ENCODE measurements around the gene ALDH7A1.
"Not testable (repeated sequence)": the region's sequence is repeated elsewhere in the genome, so short reads cannot be mapped to it uniquely, and the experiment has no call there.

The ALDH7A1 gene

GRCh38 chr5:126628102-126628501, 33.1 kb upstream of the ALDH7A1 start:
- TF ChIP-seq CTCF (IDR thresholded peaks at IDR 0.05; ENCODE audit: low read depth, low read length, poor library complexity, severe bottlenecking) (no peak), EZH2phosphoT487 (IDR thresholded peaks at IDR 0.05; ENCODE audit: borderline replicate concordance, low read length) (no peak)
- Histone ChIP-seq H3K4me1 (ENCODE audit: control insufficient read depth, low read length) (no peaks in the 10 kb centered on the region), H4K20me1 (ENCODE audit: control insufficient read depth, insufficient read depth, low read depth, low read length) (no peaks in the 10 kb centered on the region), H3K79me2 (ENCODE audit: control insufficient read depth, low read length) (no peaks in the 10 kb centered on the region), H3K36me3 (ENCODE audit: control insufficient read depth, low read length) (peaks cover 23% of the 10 kb centered on the region), H3K4me3 (ENCODE audit: low read length) (no peak overlapping the region), H3K27ac (ENCODE audit: low read depth, low read length) (no peak overlapping the region), H3K9me2 (replicated peaks; ENCODE audit: control insufficient read depth, low read length) (no peaks in the 10 kb centered on the region), H3K9me3 (ENCODE audit: control insufficient read depth, insufficient read depth, low read length) (no peaks in the 10 kb centered on the region), H3K27me3 (ENCODE audit: control insufficient read depth, low read length) (no peaks in the 10 kb centered on the region), H3F3A (ENCODE audit: control insufficient read depth, insufficient read depth) (peaks cover 3% of the 10 kb centered on the region; the same call in 1 of the 2 replicates), H3K4me2 (ENCODE audit: low read length) (no peak overlapping the region)

- no peaks in the 10 kb centered on the region; the same call in 1 of the 2 replicates for H4K20me1 ChIP-seq (ENCODE audit: control insufficient read depth, insufficient read depth, low read depth, low read length)
- no peak overlapping the region for H3K4me2 ChIP-seq (ENCODE audit: low read length)
- TF ChIP-seq CTCF (IDR thresholded peaks at IDR 0.05; ENCODE audit: low read depth, low read length, poor library complexity, severe bottlenecking) = no peak
- TF ChIP-seq EZH2phosphoT487 (IDR thresholded peaks at IDR 0.05; ENCODE audit: borderline replicate concordance, low read length) = no peak
- no peaks in the 10 kb centered on the region for H3K9me3 ChIP-seq (ENCODE audit: control insufficient read depth, insufficient read depth, low read length)
- H3K4me3 ChIP-seq (ENCODE audit: low read length) = no peak overlapping the region
- peaks cover 47% of the 10 kb centered on the region for H3K36me3 ChIP-seq (ENCODE audit: control insufficient read depth, low read length)
- H3F3A ChIP-seq (ENCODE audit: control insufficient read depth, insufficient read depth) = peaks cover 3% of the 10 kb centered on the region; the same call in 1 of the 2 replicates
- H3K27me3 ChIP-seq (ENCODE audit: control insufficient read depth, low read length) = no peaks in the 10 kb centered on the region
- H3K27ac ChIP-seq (ENCODE audit: low read depth, low read length) = no peak overlapping the region
- H3K4me1 ChIP-seq (ENCODE audit: control insufficient read depth, low read length) = no peaks in the 10 kb centered on the region
- H3K79me2 ChIP-seq (ENCODE audit: control insufficient read depth, low read length) = no peaks in the 10 kb centered on the region
- no peaks in the 10 kb centered on the region for H3K9me2 ChIP-seq (replicated peaks; ENCODE audit: control insufficient read depth, low read length)
These were observed 29.5 kb upstream of the ALDH7A1 start for GRCh38 chr5:126624534-126624933.

- Histone ChIP-seq H3K9me3 (ENCODE audit: control insufficient read depth, insufficient read depth, low read length) (no peaks in the 10 kb centered on the region), H3K4me3 (ENCODE audit: low read length) (no peak overlapping the region), H3K27me3 (ENCODE audit: control insufficient read depth, low read length) (no peaks in the 10 kb centered on the region), H3K4me2 (ENCODE audit: low read length) (no peak overlapping the region), H3K4me1 (ENCODE audit: control insufficient read depth, low read length) (peaks cover 9% of the 10 kb centered on the region), H3K9me2 (replicated peaks; ENCODE audit: control insufficient read depth, low read length) (no peaks in the 10 kb centered on the region), H3K36me3 (ENCODE audit: control insufficient read depth, low read length) (peaks cover 68% of the 10 kb centered on the region), H4K20me1 (ENCODE audit: control insufficient read depth, insufficient read depth, low read depth, low read length) (no peaks in the 10 kb centered on the region; the same call in 1 of the 2 replicates), H3K79me2 (ENCODE audit: control insufficient read depth, low read length) (peaks cover 30% of the 10 kb centered on the region), H3F3A (ENCODE audit: control insufficient read depth, insufficient read depth) (no peaks in the 10 kb centered on the region), H3K27ac (ENCODE audit: low read depth, low read length) (no peak overlapping the region)
- TF ChIP-seq EZH2phosphoT487 (IDR thresholded peaks at IDR 0.05; ENCODE audit: borderline replicate concordance, low read length) (no peak), CTCF (IDR thresholded peaks at IDR 0.05; ENCODE audit: low read depth, low read length, poor library complexity, severe bottlenecking) (no peak)
These were observed 24.8 kb upstream of the ALDH7A1 start for GRCh38 chr5:126619781-126620180.

- peaks cover 51% of the 10 kb centered on the region for H3K79me2 ChIP-seq (ENCODE audit: control insufficient read depth, low read length)
- H3K4me1 ChIP-seq (ENCODE audit: control insufficient read depth, low read length) = peaks cover 31% of the 10 kb centered on the region
- not testable (repeated sequence) for H3K27me3 ChIP-seq (ENCODE audit: control insufficient read depth, low read length); H3K4me3 ChIP-seq (ENCODE audit: low read length); H3K27ac ChIP-seq (ENCODE audit: low read depth, low read length); H3K9me3 ChIP-seq (ENCODE audit: control insufficient read depth, insufficient read depth, low read length); H3F3A ChIP-seq (ENCODE audit: control insufficient read depth, insufficient read depth); H4K20me1 ChIP-seq (ENCODE audit: control insufficient read depth, insufficient read depth, low read depth, low read length); H3K4me2 ChIP-seq (ENCODE audit: low read length); H3K9me2 ChIP-seq (replicated peaks; ENCODE audit: control insufficient read depth, low read length)
- H3K36me3 ChIP-seq (ENCODE audit: control insufficient read depth, low read length) = peaks cover 75% of the 10 kb centered on the region
These were observed 22.6 kb upstream of the ALDH7A1 start for GRCh38 chr5:126617603-126618002.
